AG04449 (cell line): ENCODE results near the gene TMEM25.

Source experiments
- CTCF ChIA-PET: fragments of 350-600 bp; formaldehyde crosslinking; extraction: SDS; loops from one replicate; lab custom pipeline; 2021; ENCODE audit warnings: antibody characterized with exemption; lab: Yijun Ruan, JAX
- POLR2A ChIA-PET: fragments of 400-600, 350-600 bp; formaldehyde crosslinking; extraction: SDS; loops from one replicate; lab custom pipeline; 2020; ENCODE audit warnings: antibody characterized with exemption, inconsistent platforms; lab: Yijun Ruan, JAX
- DNase-seq: peaks from one replicate; pipeline ENCODE4 v3.0.0-alpha.2; 2010; ENCODE audit warnings: low read depth, low spot score
- H3K4me3 ChIP-seq: 2 replicates; pipeline ENCODE4 v1.5.1; 2011; ENCODE audit warnings: low read depth, mild to moderate bottlenecking, control low read depth, low read length
- CTCF ChIP-seq: IDR thresholded peaks from one replicate; pipeline ENCODE4 v1.5.1; 2011; ENCODE audit warnings: mild to moderate bottlenecking, moderate library complexity, low read length, control low read depth, inconsistent platforms; ENCODE audit not compliant: insufficient read depth; ENCODE audit errors: missing control alignments

The TMEM25 gene

GRCh38 chr11:118545533-118545932 is 14.5 kb downstream of the TMEM25 start:
- H3K4me3 ChIP-seq, result no peak overlapping the region
- ChIA-PET POLR2A (no interaction called here), CTCF (no interaction called here)
- no peak for DNase-seq
- no peak for TF ChIP-seq CTCF

- H3K4me3 ChIP-seq, result no peak overlapping the region
- TF ChIP-seq CTCF, result no peak
- POLR2A ChIA-PET, result no interaction called here
- no peak for DNase-seq
- CTCF ChIA-PET, result no interaction called here
Observed at GRCh38 chr11:118547132-118547531, 16.1 kb downstream of the TMEM25 start.

GRCh38 chr11:118552341-118552740 is 21.3 kb downstream of the TMEM25 start:
- TF ChIP-seq CTCF, result no peak
- CTCF ChIA-PET, result interaction anchor here (1.0 to 1.3 kb wide), 2 partner anchors 10 to 28 kb away, joined by 3 read pairs; no protein-coding TSS in a partner anchor
- POLR2A ChIA-PET, result no interaction called here
- no peak for DNase-seq
- no peak overlapping the region for H3K4me3 ChIP-seq

- POLR2A ChIA-PET, result no interaction called here
- no peak for TF ChIP-seq CTCF
Observed at GRCh38 chr11:118560806-118561205, 29.8 kb downstream of the TMEM25 start.

GRCh38 chr11:118565051-118565450 is 34.1 kb downstream of the TMEM25 start:
- H3K4me3 ChIP-seq, result peak overlapping the region; percentile 69

More at GRCh38 chr11:118560806-118561205, 29.8 kb downstream of the TMEM25 start:
- DNase-seq, result no peak
- CTCF ChIA-PET, result no interaction called here
- H3K4me3 ChIP-seq, result no peak overlapping the region

GRCh38 chr11:118569670-118570069 is 38.7 kb downstream of the TMEM25 start:
- CTCF ChIA-PET, result no interaction called here
- POLR2A ChIA-PET, result no interaction called here
- no peak overlapping the region for H3K4me3 ChIP-seq
- no peak for TF ChIP-seq CTCF
- DNase-seq, result no peak

More at GRCh38 chr11:118565051-118565450, 34.1 kb downstream of the TMEM25 start:
- ChIA-PET POLR2A (no interaction called here), CTCF (interaction anchor here (0.7 kb wide), 1 partner anchor 166 kb away, joined by 3 read pairs; no protein-coding TSS in a partner anchor)
- TF ChIP-seq CTCF, result no peak
- DNase-seq, result no peak
